Smooth muscle cell (in vitro differentiated cells): ENCODE data around the gene SMARCB1. TPM values are rescaled to one million over a fixed set of nuclear protein-coding genes. Genes with fewer than 3 reads are reported as not detected.

ENCODE experiments used
- DNase-seq: peaks from one replicate; lab custom pipeline; 2025; ENCODE audit not compliant: unreplicated experiment; lab: John Stamatoyannopoulos, UW
- H2AFZ ChIP-seq: fragments of 200-600 bp; sonication (generic); 2 replicates; pipeline ENCODE4 v1.6.0; 2016; ENCODE audit warnings: antibody characterized with exemption, low read depth, mild to moderate bottlenecking
- H3F3A ChIP-seq: fragments of 200-600 bp; sonication (generic); 2 replicates; pipeline ENCODE4 v1.6.0; 2017; ENCODE audit warnings: antibody characterized with exemption, low read depth
- H3K27ac ChIP-seq: fragments of 200-600 bp; sonication (generic); 2 replicates; pipeline ENCODE4 v1.5.1; 2016; ENCODE audit warnings: low read depth, mild to moderate bottlenecking
- H3K27me3 ChIP-seq: fragments of 200-600 bp; sonication (generic); 2 replicates; pipeline ENCODE4 v1.6.1; 2016; ENCODE audit warnings: low read depth, mild to moderate bottlenecking
- H3K36me3 ChIP-seq: fragments of 200-600 bp; sonication (generic); 2 replicates; pipeline ENCODE4 v1.5.1; 2016; ENCODE audit warnings: low read depth
- H3K4me1 ChIP-seq: fragments of 200-600 bp; sonication (generic); 2 replicates; pipeline ENCODE4 v1.5.1; 2016; ENCODE audit warnings: low read depth
- H3K4me2 ChIP-seq: fragments of 200-600 bp; sonication (generic); 2 replicates; pipeline ENCODE4 v1.6.0; 2016; ENCODE audit warnings: mild to moderate bottlenecking
- H3K4me3 ChIP-seq: fragments of 200-600 bp; sonication (generic); 2 replicates; pipeline ENCODE4 v1.5.1; 2016; ENCODE audit warnings: mild to moderate bottlenecking
- H3K79me2 ChIP-seq: fragments of 200-600 bp; sonication (generic); 2 replicates; pipeline ENCODE4 v1.6.0; 2016; ENCODE audit warnings: low read depth, mild to moderate bottlenecking
- H3K9ac ChIP-seq: fragments of 200-600 bp; sonication (generic); 2 replicates; pipeline ENCODE4 v1.6.0; 2016; ENCODE audit warnings: low read depth
- H3K9me3 ChIP-seq: fragments of 200-600 bp; sonication (generic); replicated peaks from 2 replicates; pipeline ENCODE4 v1.5.1; 2016; ENCODE audit warnings: low read depth
- H4K20me1 ChIP-seq: fragments of 200-600 bp; sonication (generic); 2 replicates; pipeline ENCODE4 v1.6.0; 2016; ENCODE audit warnings: low read depth
- CTCF ChIP-seq: fragments of 200-600 bp; sonication (generic); IDR thresholded peaks from 2 replicates; pipeline ENCODE4 v1.5.1; 2017; ENCODE audit warnings: borderline replicate concordance, mild to moderate bottlenecking, antibody characterized with exemption; ENCODE audit not compliant: insufficient read depth, poor library complexity, severe bottlenecking
- WGBS: methylation state at CpG from one replicate; pipeline ENCODE4 v1.1.7; 2016; ENCODE audit warnings: low lambda C conversion rate; 5-methylcytosine and 5-hydroxymethylcytosine counted together
- polyA plus RNA-seq: library from polyadenylated mRNA; unstranded; fragments of >200 nt; fragmentation: Nextera tagmentation; extraction: Ambion mirVana; gene quantifications from 2 replicates; pipeline ENCODE4 v1.2.1, GENCODE V29; 2016
- total RNA-seq: library from RNA; depleted of rRNA; stranded (reverse); fragments of >200 nt; gene quantifications from 2 replicates; pipeline ENCODE4 v1.2.3, GENCODE V29; 2014

SMARCB1 gene
- total and polyA plus RNA-seq, 2 experiments from 2014 or later: 65.8 to 124 TPM

- H3K36me3 ChIP-seq: no peaks in the 10 kb centered on the region
- H3K9ac ChIP-seq: no peak overlapping the region
- no peak for DNase-seq
- WGBS: 91% methylated on average over 14 of the region's 15 CpGs
- no peak overlapping the region for H3K27ac ChIP-seq
- H3K4me2 ChIP-seq: peak overlapping the region; percentile 9
- H2AFZ ChIP-seq: no peak overlapping the region
- H3K4me1 ChIP-seq: peaks cover 13% of the 10 kb centered on the region
- no peak overlapping the region for H3K4me3 ChIP-seq
- H3K79me2 ChIP-seq: peaks cover 12% of the 10 kb centered on the region
- TF ChIP-seq CTCF: no peak
- H3K9me3 ChIP-seq: no peaks in the 10 kb centered on the region
- peaks cover 13% of the 10 kb centered on the region for H4K20me1 ChIP-seq
- H3F3A ChIP-seq: no peaks in the 10 kb centered on the region
- no peaks in the 10 kb centered on the region for H3K27me3 ChIP-seq
Measured at GRCh38 chr22:23783265-23784150, 3.3 kb upstream of the SMARCB1 start.

GRCh38 chr22:23784215-23784732 lies 2.5 kb upstream of the SMARCB1 start:
- no peak for TF ChIP-seq CTCF
- Histone ChIP-seq H3K27me3 (no peaks in the 10 kb centered on the region), H3K79me2 (peaks cover 20% of the 10 kb centered on the region), H3K36me3 (no peaks in the 10 kb centered on the region), H2AFZ (no peak overlapping the region), H3F3A (no peaks in the 10 kb centered on the region), H3K9me3 (no peaks in the 10 kb centered on the region), H3K9ac (no peak overlapping the region), H3K4me2 (peak overlapping the region; percentile 9), H3K4me1 (peaks cover 13% of the 10 kb centered on the region), H3K4me3 (no peak overlapping the region), H4K20me1 (peaks cover 20% of the 10 kb centered on the region), H3K27ac (no peak overlapping the region)
- WGBS: 46% methylated on average over 8 of the region's 8 CpGs
- no peak for DNase-seq

- no peak for DNase-seq
- peak overlapping the region; percentile 93 for H2AFZ ChIP-seq
- H3K79me2 ChIP-seq: peaks cover 40% of the 10 kb centered on the region
- H3K27ac ChIP-seq: peak overlapping the region; percentile 98
- H3K4me1 ChIP-seq: peaks cover 13% of the 10 kb centered on the region
- H3K9ac ChIP-seq: peak overlapping the region; percentile 100
- peak overlapping the region; percentile 97 for H3K4me3 ChIP-seq
- H3K36me3 ChIP-seq: no peaks in the 10 kb centered on the region
- 78% methylated on average over 9 of the region's 9 CpGs for WGBS
- H3F3A ChIP-seq: no peaks in the 10 kb centered on the region
- H3K4me2 ChIP-seq: peak overlapping the region; percentile 85
- TF ChIP-seq CTCF: no peak
- H3K27me3 ChIP-seq: no peaks in the 10 kb centered on the region
- H4K20me1 ChIP-seq: peaks cover 40% of the 10 kb centered on the region
- no peaks in the 10 kb centered on the region for H3K9me3 ChIP-seq
Measured at GRCh38 chr22:23786261-23786710, 480 bp upstream of the SMARCB1 start.
